CD4-positive, alpha-beta T cell treated with Interleukin-4 for 1 hour (primary cell): ENCODE results near the gene LYRM4.

Source experiments
- DNase-seq, 2 donors: peaks; one replicate each; pipeline ENCODE4 v3.0.0-alpha.2; 2020 to 2022

LYRM4 gene

GRCh38 chr6:5279891-5280338 lies 19.2 kb upstream of the LYRM4 start:
- DNase-seq: peak in 1 of 2 donors; percentile 30

GRCh38 chr6:5278565-5279120 lies 17.9 kb upstream of the LYRM4 start:
- no peak for DNase-seq

- DNase-seq: no peak
Measured at GRCh38 chr6:5278047-5278446, 17.3 kb upstream of the LYRM4 start.

GRCh38 chr6:5277589-5277988 lies 16.8 kb upstream of the LYRM4 start:
- DNase-seq: no peak

GRCh38 chr6:5276581-5276980 lies 15.8 kb upstream of the LYRM4 start:
- DNase-seq: no peak

- DNase-seq: no peak
Measured at GRCh38 chr6:5275497-5275896, 14.7 kb upstream of the LYRM4 start.

GRCh38 chr6:5274231-5274630 lies 13.5 kb upstream of the LYRM4 start:
- no peak for DNase-seq

GRCh38 chr6:5271926-5272325 lies 11.2 kb upstream of the LYRM4 start:
- no peak for DNase-seq

GRCh38 chr6:5270093-5270680 lies 9.4 kb upstream of the LYRM4 start:
- no peak for DNase-seq

GRCh38 chr6:5266423-5266822 lies 5.7 kb upstream of the LYRM4 start:
- DNase-seq: no peak

- DNase-seq: no peak
Measured at GRCh38 chr6:5261545-5262109, 877 bp upstream of the LYRM4 start.

GRCh38 chr6:5260111-5260620 lies 584 bp downstream of the LYRM4 start:
- peak; percentile 81 for DNase-seq

GRCh38 chr6:5259428-5259827 lies 1.3 kb downstream of the LYRM4 start:
- DNase-seq: no peak

GRCh38 chr6:5257400-5257799 lies 3.4 kb downstream of the LYRM4 start:
- no peak for DNase-seq

GRCh38 chr6:5256952-5257351 lies 3.8 kb downstream of the LYRM4 start:
- DNase-seq: no peak

GRCh38 chr6:5250911-5251310 lies 9.8 kb downstream of the LYRM4 start:
- DNase-seq: no peak

GRCh38 chr6:5250451-5250850 lies 10.3 kb downstream of the LYRM4 start:
- no peak for DNase-seq

- no peak for DNase-seq
Measured at GRCh38 chr6:5249451-5250122, 11.2 kb downstream of the LYRM4 start.

- DNase-seq: no peak
Measured at GRCh38 chr6:5248302-5249098, 12.2 kb downstream of the LYRM4 start.

- DNase-seq: no peak
Measured at GRCh38 chr6:5247201-5247600, 13.5 kb downstream of the LYRM4 start.

- DNase-seq: no peak
Measured at GRCh38 chr6:5246141-5247097, 14.3 kb downstream of the LYRM4 start.

GRCh38 chr6:5243069-5243468 lies 17.7 kb downstream of the LYRM4 start:
- no peak for DNase-seq
